ENCODE results near the gene ARHGAP15.
A peak's percentile ranks its signal among the peaks of the same experiment; 100 is the strongest.

ARHGAP15 gene

GRCh38 chr2:143229952-143230351 lies 100.7 kb downstream of the ARHGAP15 start:
- DNase-seq, result no peak

- no peak for DNase-seq
Measured at GRCh38 chr2:143230506-143231253, 101.5 kb downstream of the ARHGAP15 start.

GRCh38 chr2:143231254-143231645 lies 102.0 kb downstream of the ARHGAP15 start:
- no peak for DNase-seq

- no peak for DNase-seq
Measured at GRCh38 chr2:143237146-143237777, 108.0 kb downstream of the ARHGAP15 start.

- no peak for DNase-seq
Measured at GRCh38 chr2:143241403-143242088, 112.3 kb downstream of the ARHGAP15 start.

GRCh38 chr2:143246246-143246645 lies 117.0 kb downstream of the ARHGAP15 start:
- DNase-seq, result no peak

GRCh38 chr2:143246815-143247744 lies 117.9 kb downstream of the ARHGAP15 start:
- peak; percentile 40 for DNase-seq

- no peak for DNase-seq
Measured at GRCh38 chr2:143248631-143249030, 119.4 kb downstream of the ARHGAP15 start.

- no peak for DNase-seq
Measured at GRCh38 chr2:143251681-143252080, 122.5 kb downstream of the ARHGAP15 start.

- DNase-seq, result no peak
Measured at GRCh38 chr2:143252138-143252907, 123.1 kb downstream of the ARHGAP15 start.

GRCh38 chr2:143254110-143254509 lies 124.9 kb downstream of the ARHGAP15 start:
- DNase-seq, result no peak

GRCh38 chr2:143255086-143255485 lies 125.9 kb downstream of the ARHGAP15 start:
- DNase-seq, result no peak

- no peak for DNase-seq
Measured at GRCh38 chr2:143255899-143256298, 126.7 kb downstream of the ARHGAP15 start.

- DNase-seq, result no peak
Measured at GRCh38 chr2:143258126-143258892, 129.1 kb downstream of the ARHGAP15 start.

- DNase-seq, result peak; percentile 62
Measured at GRCh38 chr2:143259368-143259958, 130.2 kb downstream of the ARHGAP15 start.

- DNase-seq, result peak; percentile 28
Measured at GRCh38 chr2:143261986-143262385, 132.8 kb downstream of the ARHGAP15 start.

GRCh38 chr2:143262389-143262788 lies 133.2 kb downstream of the ARHGAP15 start:
- no peak for DNase-seq

- no peak for DNase-seq
Measured at GRCh38 chr2:143263066-143263625, 133.9 kb downstream of the ARHGAP15 start.

GRCh38 chr2:143264851-143265250 lies 135.6 kb downstream of the ARHGAP15 start:
- no peak for DNase-seq

- DNase-seq, result no peak
Measured at GRCh38 chr2:143279672-143280071, 150.5 kb downstream of the ARHGAP15 start.

All from activated T-cell treated with anti-CD3 and anti-CD28 coated beads, Interleukin-2, amount 50 U/mL, for 1 hour (primary cell).